K562 (cell line): Measurements from ENCODE around the gene DBP. TPM values are rescaled to one million over a fixed set of nuclear protein-coding genes. Genes with fewer than 3 reads are reported as not detected.

Source experiments
- ATAC-seq: fragments of 200-7000 bp; cut with Tn5 transposase; 3 replicates; pipeline ENCODE4 v1.9.1; 2020; ENCODE audit warnings: moderate library complexity
- BruUV-seq: library from RNA; stranded (reverse); fragments of 400-500 nt; replicated peaks from 2 replicates; lab custom pipeline; 2021; lab: Mats Ljungman, UMichigan
- CTCF ChIA-PET: fragments of 300-600 bp; formaldehyde crosslinking; extraction: SDS; loops from one replicate; lab custom pipeline; 2021; ENCODE audit warnings: low intra/inter-chr PET ratio; lab: Yijun Ruan, JAX
- POLR2A ChIA-PET: fragments of 300-600, 350-650 bp; sonication (Branson Sonifier 250); formaldehyde crosslinking; extraction: SDS; loops from one replicate; lab custom pipeline; 2021; ENCODE audit warnings: antibody characterized with exemption, inconsistent platforms; lab: Yijun Ruan, JAX
- DNase-seq, 4 experiments: peaks; one replicate each; pipeline versions ENCODE4 v3.0.0 to v3.0.0-alpha.2; 2011 to 2018; ENCODE audit warnings: low spot score in 3 of 4, mixed read lengths in 3 of 4; ENCODE audit errors: extremely low read depth in 1 of 4
- FAIRE-seq: peaks from 2 replicates; lab custom pipeline; 2011; peaks lifted over from hg19 to GRCh38; lab: Jason Lieb, UNC
- H2AFZ ChIP-seq: 2 replicates; pipeline ENCODE4 v1.6.0; 2011; ENCODE audit warnings: low read depth, low read length, control low read depth, inconsistent platforms
- H3K27ac ChIP-seq: fragments of 200-600 bp; 3 replicates; pipeline ENCODE4 v1.8.0; 2011; ENCODE audit warnings: low read depth, mild to moderate bottlenecking, control low read depth, inconsistent platforms, low read length, moderate library complexity, mixed read lengths; ENCODE audit errors: extremely low read depth
- H3K27me3 ChIP-seq, 2 experiments: fragments of 300-600 bp in 1 of 2; 2 replicates in 1 of 2; 3 replicates in 1 of 2; pipeline versions ENCODE4 v1.6.0 to v1.8.0; 2011; ENCODE audit warnings: inconsistent platforms in 2 of 2, low read length in 2 of 2, mild to moderate bottlenecking in 1 of 2, mixed read lengths in 1 of 2, moderate library complexity in 1 of 2; ENCODE audit not compliant: control insufficient read depth in 2 of 2, insufficient read depth in 2 of 2
- H3K36me3 ChIP-seq: fragments of 300-600 bp; 3 replicates; pipeline ENCODE4 v1.8.0; 2011; ENCODE audit warnings: mild to moderate bottlenecking, low read length, inconsistent platforms; ENCODE audit not compliant: control insufficient read depth, insufficient read depth
- H3K4me1 ChIP-seq, 2 experiments: fragments of 200-600 bp in 1 of 2; replicated peaks in 1 of 2; 2 replicates in 1 of 2; 3 replicates in 1 of 2; pipeline versions ENCODE4 v1.5.1 to v1.8.0; 2011; ENCODE audit warnings: inconsistent platforms in 2 of 2, low read length in 2 of 2, mild to moderate bottlenecking in 1 of 2, mixed read lengths in 1 of 2, moderate library complexity in 1 of 2; ENCODE audit not compliant: control insufficient read depth in 2 of 2, insufficient read depth in 2 of 2
- H3K4me2 ChIP-seq: 2 replicates; pipeline ENCODE4 v1.6.1; 2011; ENCODE audit warnings: low read length, control low read depth, inconsistent platforms, mixed read lengths; ENCODE audit not compliant: insufficient read depth
- H3K4me3 ChIP-seq: fragments of 200-600 bp; sonication (generic), shearing (Covaris generic); 2 replicates; pipeline ENCODE4 v1.5.1; 2016; ENCODE audit warnings: control low read depth, inconsistent platforms
- H3K79me2 ChIP-seq: fragments of 200-600 bp; 3 replicates; pipeline ENCODE4 v1.8.0; 2011; ENCODE audit warnings: low read length, inconsistent platforms; ENCODE audit not compliant: control insufficient read depth, insufficient read depth
- H3K9ac ChIP-seq, 2 experiments: 2 replicates each; pipeline versions ENCODE4 v1.6.0 to v1.6.1; 2011; ENCODE audit warnings: low read depth in 2 of 2, low read length in 2 of 2, control low read depth in 1 of 2, inconsistent platforms in 1 of 2, mild to moderate bottlenecking in 1 of 2, mixed read lengths in 1 of 2; ENCODE audit not compliant: insufficient read depth in 1 of 2
- H3K9me1 ChIP-seq: one replicate; pipeline ENCODE4 v1.6.0; 2011; ENCODE audit warnings: inconsistent platforms, mild to moderate bottlenecking, low read length, moderate library complexity; ENCODE audit not compliant: control insufficient read depth, insufficient read depth
- H3K9me3 ChIP-seq: replicated peaks from 2 replicates; pipeline ENCODE4 v1.5.1; 2011; ENCODE audit warnings: low read depth, low read length, inconsistent platforms; ENCODE audit not compliant: control insufficient read depth, insufficient read depth
- H4K20me1 ChIP-seq: replicated peaks from 2 replicates; pipeline ENCODE4 v1.6.1; 2011; ENCODE audit warnings: low read length, inconsistent platforms, mixed read lengths; ENCODE audit not compliant: control insufficient read depth, insufficient read depth
- CBX5 ChIP-seq: IDR thresholded peaks from 2 replicates; pipeline ENCODE4 v1.6.1; 2014; ENCODE audit warnings: low read depth, borderline replicate concordance
- GABPA ChIP-seq: fragments of 200-800 bp; sonication (Bioruptor generic); conservative IDR thresholded peaks from 2 replicates; pipeline ENCODE4 v1.6.1; 2016; ENCODE audit warnings: low read depth, missing genetic modification characterization, missing compliant biosample characterization
- GABPB1 ChIP-seq: sonication (generic); formaldehyde crosslinking; IDR thresholded peaks from 2 replicates; pipeline ENCODE4 v1.8.0; 2022; ENCODE audit warnings: mild to moderate bottlenecking, missing genetic modification reagents
- HES1 ChIP-seq: fragments of 450-650 bp; IDR thresholded peaks from 2 replicates; pipeline ENCODE4 v1.6.1; 2016; ENCODE audit warnings: low read depth, mild to moderate bottlenecking, moderate library complexity
- MCM2 ChIP-seq: fragments of 450-650 bp; IDR thresholded peaks from 2 replicates; pipeline ENCODE4 v1.6.1; 2017; ENCODE audit warnings: low read depth, mild to moderate bottlenecking
- NCOA1 ChIP-seq: fragments of 450-650 bp; IDR thresholded peaks from 2 replicates; pipeline ENCODE4 v1.6.1; 2016; ENCODE audit warnings: low read depth
- POLR2A ChIP-seq: fragments of 450-650 bp; conservative IDR thresholded peaks from 2 replicates; pipeline ENCODE4 v1.6.1; 2016
- POLR2B ChIP-seq: fragments of 450-650 bp; IDR thresholded peaks from 2 replicates; pipeline ENCODE4 v1.6.1; 2018; ENCODE audit warnings: low read depth; ENCODE audit not compliant: partially characterized antibody
- POLR2G ChIP-seq: fragments of 200-400 bp; formaldehyde crosslinking; IDR thresholded peaks from 2 replicates; pipeline ENCODE4 v1.6.1; 2017; ENCODE audit warnings: low read depth, mild to moderate bottlenecking, antibody characterized with exemption, low read length, moderate library complexity
- RBFOX2 ChIP-seq: fragments of 200-400 bp; formaldehyde crosslinking; IDR thresholded peaks from 2 replicates; pipeline ENCODE4 v1.6.1; 2017; ENCODE audit warnings: low read depth, mild to moderate bottlenecking, low read length, moderate library complexity
- SNAPC5 ChIP-seq: fragments of 250-450 bp; sonication (Bioruptor Pico); IDR thresholded peaks from 2 replicates; pipeline ENCODE4 v1.8.0; 2021; ENCODE audit warnings: moderate library complexity, mild to moderate bottlenecking, inconsistent platforms
- THAP12 ChIP-seq: fragments of 250-450 bp; sonication (Bioruptor Pico); IDR thresholded peaks from 2 replicates; pipeline ENCODE4 v1.9.0; 2021; ENCODE audit warnings: mild to moderate bottlenecking, inconsistent platforms
- VEZF1 ChIP-seq: fragments of 200-800 bp; sonication (Bioruptor generic); IDR thresholded peaks from 2 replicates; pipeline ENCODE4 v1.6.1; 2017; ENCODE audit warnings: missing genetic modification characterization, missing compliant biosample characterization
- XRCC4 ChIP-seq: IDR thresholded peaks from one replicate; pipeline ENCODE4 v1.6.1; 2011; ENCODE audit not compliant: insufficient read depth, insufficient read length; ENCODE audit errors: extremely low read depth
- ZBTB33 ChIP-seq: sonication (generic); formaldehyde crosslinking; IDR thresholded peaks from 2 replicates; pipeline ENCODE4 v1.8.1; 2023; ENCODE audit warnings: mild to moderate bottlenecking, missing genetic modification reagents
- ZFX ChIP-seq: sonication (generic); formaldehyde crosslinking; IDR thresholded peaks from 2 replicates; pipeline ENCODE4 v1.8.0; 2022; ENCODE audit warnings: mild to moderate bottlenecking, missing genetic modification reagents, moderate library complexity
- WGBS: fragments of 100-300 bp; shearing (Covaris generic); methylation state at CpG from one replicate; pipeline ENCODE4 v1.1.6; 2016; ENCODE audit warnings: low coverage, mixed read lengths; ENCODE audit not compliant: insufficient coverage; ENCODE audit errors: missing lambda C conversion rate; 5-methylcytosine and 5-hydroxymethylcytosine counted together
- in situ Hi-C: fragments of 300-500 bp; cut with MboI; formaldehyde crosslinking; loops from 4 replicates; pipeline ENCODE4 v1.15.0; 2018; ENCODE audit warnings: inconsistent platforms, mixed read lengths
- intact Hi-C: fragments of 100-400 bp; cut with micrococcal nuclease; formaldehyde crosslinking; loops from 2 replicates; pipeline ENCODE4 v1.14.2; 2022
- polyA plus RNA-seq, 8 experiments: library from polyadenylated mRNA; depleted of rRNA in 4 of 8; stranded (reverse) in 5 of 8; unstranded in 3 of 8; fragments of >200 nt; fragmentation: Nextera tagmentation in 2 of 8; fragmentation: Illumina TruSeq in 1 of 8; extraction: Ambion mirVana in 2 of 8; extraction: Trizol in 1 of 8; gene quantifications; 2 replicates each; pipeline versions ENCODE4 v1.2.1 to v1.2.3, GENCODE V29; 2011 to 2014; ENCODE audit warnings: inconsistent platforms in 1 of 8, missing spikeins in 1 of 8
- total RNA-seq, 7 experiments: library from RNA; depleted of rRNA in 6 of 7; stranded (reverse); fragments of >200 nt in 6 of 7; fragmentation: Illumina TruSeq in 2 of 7; extraction: Trizol in 2 of 7; gene quantifications; 2 replicates each; pipeline versions ENCODE4 v1.2.1 to v1.2.3, GENCODE V29; 2011 to 2021; ENCODE audit warnings: low replicate concordance in 1 of 7

Gene DBP
- total and polyA plus RNA-seq, 9 of the 15 experiments (the other 6 are each of a cell fraction or from before 2014, with no cell fraction given) = 0.25 to 5.5 (median 1.8) TPM

- intact Hi-C loops = no loop called here
- in situ Hi-C loops = no loop called here
- Histone ChIP-seq H3K36me3 (peaks cover 5% of the 10 kb centered on the region; the same call in 1 of the 3 replicates), H4K20me1 (no peaks in the 10 kb centered on the region), H3K27me3 (no peaks in the 10 kb centered on the region), H3K9me3 (no peaks in the 10 kb centered on the region), H3K9me1 (peaks cover 4% of the 10 kb centered on the region), H3K79me2 (no peaks in the 10 kb centered on the region), H3K4me2 (no peak overlapping the region), H2AFZ (no peak overlapping the region), H3K4me3 (no peak overlapping the region), H3K4me1 (peaks cover 28 to 77% of the 10 kb centered on the region in 2 experiments), H3K27ac (no peak overlapping the region), H3K9ac (peak overlapping the region in 1 of 2 experiments; percentile 62; a peak in 2 of 4 replicates)
- ChIA-PET CTCF (no interaction called here), POLR2A (interaction anchor here (0.6 to 1.5 kb wide), 4 partner anchors 10 to 364 kb away, joined by 3 to 15 read pairs (median 4); partner anchors contain the start of genes RPL18, RUVBL2 and SPHK2)
- WGBS = 57% methylated on average over 48 of the region's 48 CpGs
- DNase-seq = peak in 3 of 4 experiments; percentile 48 to 59 (median 54)
- BruUV-seq = no TSS peak
- no peak for FAIRE-seq
- peak; percentile 55 for ATAC-seq
- TF ChIP-seq GABPA (no peak), XRCC4 (no peak), POLR2G (peak; percentile 64), POLR2B (peak; percentile 14), THAP12 (CRISPR knock-in tag) (0 out of 2 replicates have a peak, but pooled peaks have one; percentile 31), ZFX (CRISPR knock-in tag) (0 out of 2 replicates have a peak, but pooled peaks have one; percentile 20), HES1 (no peak), RBFOX2 (peak; percentile 45), VEZF1 (CRISPR knock-in tag) (no peak), GABPB1 (no peak), POLR2A (peak; percentile 30; the same call in 1 of the 2 replicates), NCOA1 (no peak), MCM2 (no peak), CBX5 (no peak), SNAPC5 (CRISPR knock-in tag) (no peak), ZBTB33 (CRISPR knock-in tag) (peak; percentile 95)
Measured at GRCh38 chr19:48629599-48630295, 7.4 kb downstream of the DBP start.
